ENCODE measurements around the gene AAMDC.
"Not testable (repeated sequence)": the region's sequence is repeated elsewhere in the genome, so short reads cannot be mapped to it uniquely, and the experiment has no call there.

The AAMDC gene

GRCh38 chr11:77821349-77821851, 456 bp downstream of the AAMDC start:
- DNase-seq (ENCODE audit: low read depth in 3 of 3) = no peak

GRCh38 chr11:77822126-77822525, 1.2 kb downstream of the AAMDC start:
- not testable (repeated sequence) for DNase-seq (ENCODE audit: low read depth in 3 of 3)

GRCh38 chr11:77823775-77824174, 2.8 kb downstream of the AAMDC start:
- no peak for DNase-seq (ENCODE audit: low read depth in 3 of 3)

GRCh38 chr11:77828926-77829325, 8.0 kb downstream of the AAMDC start:
- DNase-seq (ENCODE audit: low read depth in 3 of 3) = no peak

- no peak for DNase-seq (ENCODE audit: low read depth in 3 of 3)
Measured at GRCh38 chr11:77833302-77833701, 12.4 kb downstream of the AAMDC start.

- DNase-seq (ENCODE audit: low read depth in 3 of 3) = no peak
Measured at GRCh38 chr11:77842441-77843121, 21.6 kb downstream of the AAMDC start.

GRCh38 chr11:77843700-77844099, 22.8 kb downstream of the AAMDC start:
- not testable (repeated sequence) for DNase-seq (ENCODE audit: low read depth in 3 of 3)

GRCh38 chr11:77851503-77851902, 30.6 kb downstream of the AAMDC start:
- DNase-seq (ENCODE audit: low read depth in 3 of 3) = no peak

GRCh38 chr11:77854838-77855237, 33.9 kb downstream of the AAMDC start:
- no peak for DNase-seq (ENCODE audit: low read depth in 3 of 3)

- not testable (repeated sequence) for DNase-seq (ENCODE audit: low read depth in 3 of 3)
Measured at GRCh38 chr11:77857906-77858457, 37.0 kb downstream of the AAMDC start.

GRCh38 chr11:77861444-77861843, 40.5 kb downstream of the AAMDC start:
- not testable (repeated sequence) for DNase-seq (ENCODE audit: low read depth in 3 of 3)

GRCh38 chr11:77865805-77866204, 44.9 kb downstream of the AAMDC start:
- DNase-seq (ENCODE audit: low read depth in 3 of 3) = no peak

GRCh38 chr11:77866336-77866735, 45.4 kb downstream of the AAMDC start:
- DNase-seq (ENCODE audit: low read depth in 3 of 3) = no peak

GRCh38 chr11:77868744-77869143, 47.8 kb downstream of the AAMDC start:
- DNase-seq (ENCODE audit: low read depth in 3 of 3) = no peak

- no peak for DNase-seq (ENCODE audit: low read depth in 3 of 3)
Measured at GRCh38 chr11:77871855-77872254, 50.9 kb downstream of the AAMDC start.

- DNase-seq (ENCODE audit: low read depth in 3 of 3) = no peak
Measured at GRCh38 chr11:77873345-77873744, 52.4 kb downstream of the AAMDC start.

GRCh38 chr11:77874206-77874605, 53.3 kb downstream of the AAMDC start:
- DNase-seq (ENCODE audit: low read depth in 3 of 3) = no peak

GRCh38 chr11:77876045-77876444, 55.1 kb downstream of the AAMDC start:
- DNase-seq (ENCODE audit: low read depth in 3 of 3) = no peak

- not testable (repeated sequence) for DNase-seq (ENCODE audit: low read depth in 3 of 3)
Measured at GRCh38 chr11:77878247-77878646, 57.3 kb downstream of the AAMDC start.

GRCh38 chr11:77879218-77879617, 58.3 kb downstream of the AAMDC start:
- DNase-seq (ENCODE audit: low read depth in 3 of 3) = no peak

GRCh38 chr11:77882396-77882795, 61.5 kb downstream of the AAMDC start:
- DNase-seq (ENCODE audit: low read depth in 3 of 3) = no peak

GRCh38 chr11:77883775-77884174, 62.8 kb downstream of the AAMDC start:
- no peak for DNase-seq (ENCODE audit: low read depth in 3 of 3)

GRCh38 chr11:77884186-77884828, 63.4 kb downstream of the AAMDC start:
- no peak for DNase-seq (ENCODE audit: low read depth in 3 of 3)

Data from stimulated activated CD4-positive, alpha-beta T cell treated with anti-CD3 and anti-CD28 coated beads, TNF-alpha, amount 100 ng/mL, for 4 hours (primary cell).